Smooth muscle cell of the coronary artery (primary cell): Measurements from ENCODE around the gene INO80. TPM values are rescaled to one million over a fixed set of nuclear protein-coding genes. Genes with fewer than 3 reads are reported as not detected.

Source experiments
- total RNA-seq: library from RNA; depleted of rRNA; stranded (reverse); fragments of >200 nt; gene quantifications from 2 replicates; pipeline ENCODE4 v1.2.3, GENCODE V29; 2014; ENCODE audit warnings: low replicate concordance

The INO80 gene, protein sequence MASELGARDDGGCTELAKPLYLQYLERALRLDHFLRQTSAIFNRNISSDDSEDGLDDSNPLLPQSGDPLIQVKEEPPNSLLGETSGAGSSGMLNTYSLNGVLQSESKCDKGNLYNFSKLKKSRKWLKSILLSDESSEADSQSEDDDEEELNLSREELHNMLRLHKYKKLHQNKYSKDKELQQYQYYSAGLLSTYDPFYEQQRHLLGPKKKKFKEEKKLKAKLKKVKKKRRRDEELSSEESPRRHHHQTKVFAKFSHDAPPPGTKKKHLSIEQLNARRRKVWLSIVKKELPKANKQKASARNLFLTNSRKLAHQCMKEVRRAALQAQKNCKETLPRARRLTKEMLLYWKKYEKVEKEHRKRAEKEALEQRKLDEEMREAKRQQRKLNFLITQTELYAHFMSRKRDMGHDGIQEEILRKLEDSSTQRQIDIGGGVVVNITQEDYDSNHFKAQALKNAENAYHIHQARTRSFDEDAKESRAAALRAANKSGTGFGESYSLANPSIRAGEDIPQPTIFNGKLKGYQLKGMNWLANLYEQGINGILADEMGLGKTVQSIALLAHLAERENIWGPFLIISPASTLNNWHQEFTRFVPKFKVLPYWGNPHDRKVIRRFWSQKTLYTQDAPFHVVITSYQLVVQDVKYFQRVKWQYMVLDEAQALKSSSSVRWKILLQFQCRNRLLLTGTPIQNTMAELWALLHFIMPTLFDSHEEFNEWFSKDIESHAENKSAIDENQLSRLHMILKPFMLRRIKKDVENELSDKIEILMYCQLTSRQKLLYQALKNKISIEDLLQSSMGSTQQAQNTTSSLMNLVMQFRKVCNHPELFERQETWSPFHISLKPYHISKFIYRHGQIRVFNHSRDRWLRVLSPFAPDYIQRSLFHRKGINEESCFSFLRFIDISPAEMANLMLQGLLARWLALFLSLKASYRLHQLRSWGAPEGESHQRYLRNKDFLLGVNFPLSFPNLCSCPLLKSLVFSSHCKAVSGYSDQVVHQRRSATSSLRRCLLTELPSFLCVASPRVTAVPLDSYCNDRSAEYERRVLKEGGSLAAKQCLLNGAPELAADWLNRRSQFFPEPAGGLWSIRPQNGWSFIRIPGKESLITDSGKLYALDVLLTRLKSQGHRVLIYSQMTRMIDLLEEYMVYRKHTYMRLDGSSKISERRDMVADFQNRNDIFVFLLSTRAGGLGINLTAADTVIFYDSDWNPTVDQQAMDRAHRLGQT (N-terminal part only)
- total RNA-seq: 13.0 and 20.5 TPM in 2 replicates

DNA sequence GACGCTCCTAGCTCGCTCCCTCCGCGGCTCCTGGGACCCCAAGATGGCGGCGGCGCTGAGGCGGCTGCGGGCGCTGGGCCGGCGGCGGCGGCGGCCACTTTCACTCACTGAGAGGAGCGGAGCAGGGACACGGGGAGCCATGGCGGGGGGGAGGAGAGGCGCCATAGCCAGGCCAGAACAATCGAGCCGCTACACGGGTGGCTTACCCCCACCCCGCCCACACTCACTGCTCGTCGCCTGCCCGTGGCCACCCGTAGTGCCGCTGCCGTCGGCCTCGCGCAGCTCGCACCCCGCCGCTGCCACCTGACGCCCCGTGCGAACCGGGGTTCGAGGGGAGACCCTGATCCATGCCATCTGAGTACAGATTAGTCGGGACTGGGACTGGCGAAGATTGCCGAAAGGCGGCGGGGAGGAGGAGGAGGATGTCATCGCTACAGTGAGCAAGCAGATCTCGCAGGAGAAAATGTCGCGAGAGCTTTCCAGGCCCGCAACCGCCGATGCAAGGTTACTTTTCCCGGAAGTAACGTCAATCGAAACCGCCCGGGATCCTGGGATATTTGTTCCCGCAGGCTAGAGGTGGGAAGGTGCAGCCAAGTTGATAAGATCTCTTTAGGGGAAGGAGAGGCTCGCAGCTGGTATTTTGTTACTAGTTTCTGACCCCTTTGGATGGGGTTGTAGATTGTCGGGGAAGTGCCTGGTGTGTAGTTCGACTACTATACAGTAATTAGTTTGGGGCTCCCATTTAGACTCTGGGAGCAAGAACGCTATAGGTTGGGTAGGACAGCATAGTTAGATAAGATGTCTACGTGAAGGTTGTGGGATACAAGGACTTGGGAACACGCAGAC, at the start of gene INO80:
TSS of gene INO80 (minus strand) at position 165 of the 846 bp plus-strand sequence. CDS start 19,970 bp downstream, outside the sequence.

DNA sequence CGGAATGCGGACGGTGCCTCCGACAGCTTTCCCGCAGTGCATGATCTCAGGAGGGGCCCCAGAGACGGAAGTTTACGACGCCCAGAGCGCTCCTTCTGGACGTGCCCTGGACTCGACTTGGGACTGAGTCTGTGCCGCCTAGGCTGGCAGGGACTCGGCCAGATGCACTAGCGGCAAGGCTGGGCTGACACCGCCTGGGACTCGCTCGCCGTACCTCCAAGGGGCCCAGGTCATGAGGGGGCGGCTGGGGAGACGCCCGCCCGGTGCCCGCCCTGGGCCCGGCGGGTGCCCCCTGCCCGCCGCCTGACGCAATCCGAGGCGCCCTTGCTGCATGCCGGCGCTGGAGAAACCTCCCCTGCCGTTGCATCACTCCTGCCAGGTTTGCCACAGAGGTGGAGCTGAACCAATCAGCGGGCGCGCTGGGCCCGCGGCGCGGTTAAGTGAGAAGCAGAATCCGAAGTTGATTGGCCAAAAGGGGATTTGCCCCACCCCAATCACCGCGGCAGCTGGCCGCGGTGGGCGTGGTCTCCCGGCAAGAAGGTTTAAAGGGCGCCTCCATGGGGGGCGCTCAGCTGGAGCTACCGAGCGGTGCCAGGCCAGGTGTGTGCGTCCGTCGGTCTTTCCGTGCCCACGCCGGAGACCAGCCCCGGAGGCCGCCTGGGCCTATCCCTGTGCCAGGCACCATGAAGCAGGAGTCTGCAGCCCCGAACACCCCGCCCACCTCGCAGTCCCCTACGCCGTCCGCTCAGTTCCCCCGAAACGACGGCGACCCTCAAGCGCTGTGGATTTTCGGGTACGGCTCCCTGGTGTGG, 163.0 kb downstream of the INO80 start, which contains the start of gene CHAC1:
TSS of gene CHAC1 (plus strand) at position 571 of the 812 bp plus-strand sequence. CDS start at position 684, 113 bp downstream.

Other genes starting within 250 kb of the INO80 start
- gene RHOV, start 242.0 kb downstream of the INO80 start, total RNA-seq: under 0.01 TPM in 1 of 2 replicates, not detected in the other
- 36.3 and 54.9 TPM in 2 replicates for gene VPS18, start 221.8 kb downstream of the INO80 start, total RNA-seq
- under 0.01 and 1.6 TPM in 2 replicates for gene DLL4, start 186.9 kb downstream of the INO80 start, total RNA-seq
- gene CHAC1, start 162.8 kb downstream of the INO80 start, total RNA-seq: 5.7 and 31.8 TPM in 2 replicates
- gene EXD1, start 114.5 kb upstream of the INO80 start, total RNA-seq: not detected in 2 replicates
- 48.9 and 59.9 TPM in 2 replicates for gene CHP1, start 115.0 kb upstream of the INO80 start, total RNA-seq
- gene OIP5, start 216.3 kb upstream of the INO80 start, total RNA-seq: 2.2 TPM in 1 of 2 replicates, not detected in the other
- gene NUSAP1, start 216.6 kb upstream of the INO80 start, total RNA-seq: 3.6 and 13.5 TPM in 2 replicates